Midbrain (tissue), 1 donor: Measurements from ENCODE around the gene SPTBN4.
"Not testable (repeated sequence)": the region's sequence is repeated elsewhere in the genome, so short reads cannot be mapped to it uniquely, and the experiment has no call there.

Experiments used
- DNase-seq: peaks from one replicate; lab custom pipeline; 2025; lab: John Stamatoyannopoulos, UW

SPTBN4 gene

GRCh38 chr19:40530091-40530901, 63.5 kb downstream of the SPTBN4 start:
- no peak for DNase-seq

GRCh38 chr19:40533508-40533907, 66.7 kb downstream of the SPTBN4 start:
- no peak for DNase-seq

GRCh38 chr19:40534148-40534547, 67.3 kb downstream of the SPTBN4 start:
- no peak for DNase-seq

GRCh38 chr19:40539070-40539469, 72.3 kb downstream of the SPTBN4 start:
- DNase-seq: no peak

- no peak for DNase-seq
Observed at GRCh38 chr19:40542202-40542859, 75.5 kb downstream of the SPTBN4 start.

GRCh38 chr19:40543029-40543597, 76.3 kb downstream of the SPTBN4 start:
- no peak for DNase-seq

- not testable (repeated sequence) for DNase-seq
Observed at GRCh38 chr19:40546153-40546841, 79.5 kb downstream of the SPTBN4 start.

- DNase-seq: not testable (repeated sequence)
Observed at GRCh38 chr19:40547190-40547589, 80.4 kb downstream of the SPTBN4 start.

- DNase-seq: no peak
Observed at GRCh38 chr19:40547836-40548235, 81.0 kb downstream of the SPTBN4 start.

GRCh38 chr19:40549007-40549708, 82.4 kb downstream of the SPTBN4 start:
- DNase-seq: no peak

GRCh38 chr19:40550951-40551350, 84.2 kb downstream of the SPTBN4 start:
- DNase-seq: no peak

GRCh38 chr19:40552848-40553247, 86.0 kb downstream of the SPTBN4 start:
- DNase-seq: no peak

- no peak for DNase-seq
Observed at GRCh38 chr19:40553885-40554857, 87.4 kb downstream of the SPTBN4 start.

GRCh38 chr19:40555978-40556689, 89.3 kb downstream of the SPTBN4 start:
- no peak for DNase-seq

- no peak for DNase-seq
Observed at GRCh38 chr19:40556953-40557530, 90.2 kb downstream of the SPTBN4 start.

GRCh38 chr19:40559394-40559793, 92.6 kb downstream of the SPTBN4 start:
- DNase-seq: no peak

- no peak for DNase-seq
Observed at GRCh38 chr19:40560092-40560507, 93.3 kb downstream of the SPTBN4 start.

- no peak for DNase-seq
Observed at GRCh38 chr19:40561947-40562346, 95.1 kb downstream of the SPTBN4 start.

- DNase-seq: not testable (repeated sequence)
Observed at GRCh38 chr19:40564535-40564934, 97.7 kb downstream of the SPTBN4 start.

- DNase-seq: no peak
Observed at GRCh38 chr19:40565355-40565754, 98.6 kb downstream of the SPTBN4 start.
